GM12801 (cell line): ENCODE measurements around the gene P2RX2.

Experiments
- TF ChIP-seq, protein P1 (sequence below): IDR thresholded peaks from one replicate; pipeline ENCODE4 v1.5.1; 2011; ENCODE audit warnings: control low read depth; ENCODE audit not compliant: insufficient read length; ENCODE audit errors: extremely low read depth

P2RX2 gene

DNA sequence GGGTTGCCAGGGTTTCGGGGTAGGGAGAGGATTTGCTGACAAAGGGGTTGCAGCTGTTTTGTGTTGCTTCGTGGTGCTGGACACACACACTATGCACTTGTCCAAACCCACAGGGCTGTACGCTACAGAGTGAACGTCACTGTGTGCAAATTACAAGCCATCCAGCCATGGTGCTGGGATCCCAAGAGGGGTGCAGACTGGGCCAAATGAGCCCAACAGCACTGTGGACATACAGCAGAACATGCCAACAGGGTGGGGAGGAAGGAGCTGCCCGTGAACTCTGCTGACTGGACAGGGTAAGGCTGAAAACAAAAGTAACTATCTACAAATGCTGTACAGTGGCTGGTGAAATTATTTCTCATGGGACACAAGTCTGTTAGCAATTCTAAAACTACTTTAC is 43.4 kb downstream of the P2RX2 start:
- TF ChIP-seq, protein P1, sequence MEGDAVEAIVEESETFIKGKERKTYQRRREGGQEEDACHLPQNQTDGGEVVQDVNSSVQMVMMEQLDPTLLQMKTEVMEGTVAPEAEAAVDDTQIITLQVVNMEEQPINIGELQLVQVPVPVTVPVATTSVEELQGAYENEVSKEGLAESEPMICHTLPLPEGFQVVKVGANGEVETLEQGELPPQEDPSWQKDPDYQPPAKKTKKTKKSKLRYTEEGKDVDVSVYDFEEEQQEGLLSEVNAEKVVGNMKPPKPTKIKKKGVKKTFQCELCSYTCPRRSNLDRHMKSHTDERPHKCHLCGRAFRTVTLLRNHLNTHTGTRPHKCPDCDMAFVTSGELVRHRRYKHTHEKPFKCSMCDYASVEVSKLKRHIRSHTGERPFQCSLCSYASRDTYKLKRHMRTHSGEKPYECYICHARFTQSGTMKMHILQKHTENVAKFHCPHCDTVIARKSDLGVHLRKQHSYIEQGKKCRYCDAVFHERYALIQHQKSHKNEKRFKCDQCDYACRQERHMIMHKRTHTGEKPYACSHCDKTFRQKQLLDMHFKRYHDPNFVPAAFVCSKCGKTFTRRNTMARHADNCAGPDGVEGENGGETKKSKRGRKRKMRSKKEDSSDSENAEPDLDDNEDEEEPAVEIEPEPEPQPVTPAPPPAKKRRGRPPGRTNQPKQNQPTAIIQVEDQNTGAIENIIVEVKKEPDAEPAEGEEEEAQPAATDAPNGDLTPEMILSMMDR: no peak

DNA sequence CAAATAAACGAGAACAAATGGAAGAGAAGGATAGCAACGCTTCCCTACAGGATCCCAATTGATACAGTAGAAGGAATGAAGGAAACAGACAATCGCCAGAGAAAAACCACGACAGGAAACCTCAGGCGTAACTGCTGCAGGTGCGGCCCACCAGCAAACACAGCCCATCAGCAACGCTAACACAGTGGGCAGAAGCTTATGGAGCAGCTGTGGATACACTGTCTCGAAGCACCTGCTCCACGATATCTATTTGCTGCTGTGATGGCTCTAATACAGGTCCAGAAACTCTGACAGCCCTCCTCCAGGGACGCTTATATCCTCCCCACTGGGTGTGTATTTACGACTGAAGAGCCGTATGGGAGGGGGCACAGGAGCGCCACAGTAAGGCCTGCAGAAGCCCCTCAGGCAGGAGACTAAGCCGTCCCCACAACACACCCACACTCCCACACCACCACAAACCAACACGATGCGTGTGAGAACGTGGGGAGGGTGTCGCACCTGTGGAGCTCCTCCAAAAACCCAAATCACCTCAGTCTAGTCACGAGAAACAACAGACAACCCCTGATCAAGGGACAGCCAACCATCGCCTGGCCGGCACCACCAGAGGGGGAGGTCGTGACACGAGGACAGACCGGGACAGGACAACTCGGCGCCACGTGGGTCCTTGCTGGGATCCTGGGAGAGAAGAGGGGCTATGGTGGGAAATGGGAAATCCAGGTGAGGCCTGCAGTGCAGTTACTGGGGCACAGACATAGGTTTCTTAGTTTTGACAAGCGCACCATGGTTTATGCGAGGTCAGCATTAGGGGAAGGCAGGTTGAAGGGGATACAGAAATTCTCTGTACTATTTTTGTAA is 44.6 kb downstream of the P2RX2 start:
- TF ChIP-seq, protein P1: no peak

- TF ChIP-seq, protein P1: no peak
Observed at GRCh38 chr12:132664206-132665148, 45.9 kb downstream of the P2RX2 start.

DNA sequence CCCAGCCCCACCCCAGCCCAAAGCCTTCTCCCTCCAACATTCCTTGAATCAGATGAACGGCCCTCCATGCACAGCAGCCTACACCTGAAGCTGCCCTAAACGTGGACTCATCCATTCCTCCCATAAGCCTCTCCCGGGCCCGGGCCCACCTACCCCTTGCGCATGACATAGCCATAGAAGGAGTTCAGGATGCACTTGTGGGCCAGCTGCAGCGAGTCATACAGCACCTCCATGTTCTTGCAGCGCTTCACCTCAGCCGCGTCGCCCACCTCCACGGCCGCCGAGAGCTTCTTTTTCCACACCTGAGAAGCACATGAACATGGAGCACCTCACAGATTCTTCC is 46.5 kb downstream of the P2RX2 start:
- TF ChIP-seq, protein P1: no peak

GRCh38 chr12:132665794-132666193 is 47.2 kb downstream of the P2RX2 start:
- TF ChIP-seq, protein P1: no peak

DNA sequence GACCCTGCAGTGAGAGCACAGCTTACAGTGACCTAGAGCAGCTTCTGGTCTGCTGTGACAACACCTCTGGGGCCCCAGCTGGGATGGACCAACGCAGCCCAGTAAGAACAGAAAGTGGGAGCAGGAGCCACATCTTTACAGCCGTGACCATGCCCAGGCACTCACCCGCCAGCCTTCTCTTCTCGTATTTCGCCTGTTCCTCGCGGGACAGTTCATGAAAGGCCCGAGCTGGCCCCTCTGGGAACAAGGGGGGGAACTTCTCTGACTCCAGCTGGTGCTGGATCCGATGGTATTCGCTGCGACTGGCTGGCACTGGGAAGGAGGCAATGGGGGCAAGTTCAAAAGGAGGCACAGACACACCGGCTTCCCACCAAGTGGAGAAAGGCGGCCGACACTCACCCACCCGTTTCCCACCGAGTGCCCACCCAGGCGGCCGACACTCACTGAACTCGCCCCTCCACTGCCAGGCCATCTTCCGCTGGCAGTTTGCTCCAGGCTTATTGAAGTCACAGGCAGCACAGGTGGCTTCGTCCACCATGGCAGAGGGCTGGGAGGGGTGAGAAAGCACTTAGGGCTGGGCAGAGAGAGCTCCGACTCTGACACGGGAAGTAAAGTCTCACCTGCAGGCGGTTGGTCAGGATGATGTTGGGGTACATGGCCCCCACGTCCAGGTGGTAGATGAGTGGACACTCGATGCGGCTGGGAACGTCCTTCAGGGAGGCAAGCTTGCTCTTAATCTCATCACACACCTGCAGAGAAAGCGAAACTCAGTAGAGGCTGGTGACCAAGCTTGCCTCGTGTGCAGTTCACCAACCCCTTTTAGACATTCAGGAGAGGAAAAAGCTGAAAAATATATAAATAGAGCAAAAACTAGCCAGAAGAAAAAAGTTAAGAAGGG is 49.9 kb downstream of the P2RX2 start:
- TF ChIP-seq, protein P1: no peak
